PC-3 (cell line): Measurements from ENCODE around the gene PFN4. TPM values are rescaled to one million over a fixed set of nuclear protein-coding genes. Genes with fewer than 3 reads are reported as not detected.

ENCODE experiments used
- ATAC-seq: fragments of 200-7000 bp; cut with Tn5 transposase; 2 replicates; pipeline ENCODE4 v1.9.1; 2020; ENCODE audit warnings: mild to moderate bottlenecking, moderate library complexity
- BruUV-seq: library from RNA; stranded (reverse); fragments of 400-500 nt; replicated peaks from 2 replicates; lab custom pipeline; 2021; lab: Mats Ljungman, UMichigan
- CTCF ChIA-PET: fragments of 300-600 bp; sonication (Branson Sonifier 250); formaldehyde crosslinking; loops from one replicate; lab custom pipeline; 2022; ENCODE audit warnings: antibody characterized with exemption; lab: Charles Lee
- POLR2A ChIA-PET: fragments of 300-600 bp; sonication (Branson Sonifier 250); formaldehyde crosslinking; loops from one replicate; lab custom pipeline; 2022; ENCODE audit warnings: antibody characterized with exemption; ENCODE audit not compliant: unreplicated experiment; lab: Charles Lee
- DNase-seq: peaks from one replicate; pipeline ENCODE4 v3.0.0-alpha.2; 2015
- H2AFZ ChIP-seq: fragments of 300-600 bp; sonication (generic); 2 replicates; pipeline ENCODE4 v1.6.0; 2016; ENCODE audit warnings: antibody characterized with exemption, low read length
- H3F3A ChIP-seq: fragments of 300-600 bp; sonication (generic); one replicate; pipeline ENCODE4 v1.6.0; 2017; ENCODE audit warnings: antibody characterized with exemption, low read length, control low read depth, mild to moderate bottlenecking; ENCODE audit not compliant: unreplicated experiment
- H3K27ac ChIP-seq: fragments of 300-600 bp; sonication (generic); 2 replicates; pipeline ENCODE4 v1.5.1; 2016; ENCODE audit warnings: mild to moderate bottlenecking, low read length
- H3K27me3 ChIP-seq: fragments of 300-600 bp; sonication (generic); 2 replicates; pipeline ENCODE4 v1.6.1; 2016; ENCODE audit warnings: low read length, mixed read lengths
- H3K36me3 ChIP-seq: fragments of 300-600 bp; sonication (generic); 2 replicates; pipeline ENCODE4 v1.6.1; 2016; ENCODE audit warnings: low read depth, mixed run types, low read length, mixed read lengths
- H3K4me1 ChIP-seq: fragments of 300-600 bp; sonication (generic); 2 replicates; pipeline ENCODE4 v1.5.1; 2016; ENCODE audit warnings: low read length; ENCODE audit not compliant: insufficient read depth
- H3K4me2 ChIP-seq: fragments of 300-600 bp; sonication (generic); 2 replicates; pipeline ENCODE4 v1.6.0; 2016; ENCODE audit warnings: low read length
- H3K4me3 ChIP-seq: fragments of 300-600 bp; sonication (generic); 2 replicates; pipeline ENCODE4 v1.5.1; 2016; ENCODE audit warnings: mild to moderate bottlenecking, low read length, mixed read lengths
- H3K79me2 ChIP-seq: fragments of 300-600 bp; sonication (generic); 2 replicates; pipeline ENCODE4 v1.6.1; 2017; ENCODE audit warnings: low read length, mixed read lengths
- H3K9ac ChIP-seq: fragments of 300-600 bp; sonication (generic); 2 replicates; pipeline ENCODE4 v1.6.0; 2016; ENCODE audit warnings: mild to moderate bottlenecking, low read length
- H3K9me2 ChIP-seq: fragments of 300-600 bp; sonication (generic); replicated peaks from 2 replicates; pipeline ENCODE4 v1.6.1; 2016; ENCODE audit warnings: mixed run types, low read length, mixed read lengths
- H3K9me3 ChIP-seq: fragments of 300-600 bp; sonication (generic); 2 replicates; pipeline ENCODE4 v1.6.1; 2016; ENCODE audit warnings: low read length, mixed read lengths
- H4K20me1 ChIP-seq: fragments of 300-600 bp; sonication (generic); 2 replicates; pipeline ENCODE4 v1.6.1; 2016; ENCODE audit warnings: low read length, mixed read lengths
- CTCF ChIP-seq: fragments of 300-600 bp; sonication (generic); conservative IDR thresholded peaks from 2 replicates; pipeline ENCODE4 v1.5.1; 2017; ENCODE audit warnings: antibody characterized with exemption, low read depth, mild to moderate bottlenecking, low read length
- EZH2 ChIP-seq: fragments of 300-600 bp; sonication (generic); IDR thresholded peaks from one replicate; pipeline ENCODE4 v1.6.1; 2017; ENCODE audit warnings: antibody characterized with exemption, mild to moderate bottlenecking, low read length; ENCODE audit not compliant: unreplicated experiment
- EZH2phosphoT487 ChIP-seq: fragments of 300-600 bp; sonication (generic); IDR thresholded peaks from 2 replicates; pipeline ENCODE4 v1.6.1; 2018; ENCODE audit warnings: mild to moderate bottlenecking, antibody characterized with exemption, low read length, borderline replicate concordance
- intact Hi-C: fragments of 100-400 bp; cut with micrococcal nuclease; formaldehyde crosslinking; loops from 2 replicates; pipeline ENCODE4 v1.9.0; 2023
- total RNA-seq: library from RNA; depleted of rRNA; stranded (reverse); fragments of >200 nt; gene quantifications from 2 replicates; pipeline ENCODE4 v1.2.3, GENCODE V29; 2014

The PFN4 gene
- total RNA-seq, 1 experiment from 2014 or later, result 0.44 TPM

- Histone ChIP-seq H3K4me1 (peaks cover 12% of the 10 kb centered on the region; the same call in 1 of the 2 replicates), H4K20me1 (no peaks in the 10 kb centered on the region), H3K9me2 (no peaks in the 10 kb centered on the region), H3K36me3 (no peaks in the 10 kb centered on the region), H3K4me3 (no peak overlapping the region), H3F3A (no peaks in the 10 kb centered on the region), H3K27me3 (no peaks in the 10 kb centered on the region), H3K4me2 (no peak overlapping the region), H3K9ac (no peak overlapping the region), H3K9me3 (no peaks in the 10 kb centered on the region), H2AFZ (no peak overlapping the region), H3K27ac (no peak overlapping the region), H3K79me2 (0 out of 2 replicates have a peak, but pooled peaks cover 4% of the 10 kb centered on the region)
- ChIA-PET CTCF (no interaction called here), POLR2A (no interaction called here)
- no TSS peak for BruUV-seq
- no peak for ATAC-seq
- intact Hi-C loops, result no loop called here
- no peak for DNase-seq
- no peak for TF ChIP-seq EZH2
- TF ChIP-seq CTCF, result no peak
- no peak for TF ChIP-seq EZH2phosphoT487
Observed at GRCh38 chr2:24117902-24118301, 5.2 kb downstream of the PFN4 start.

GRCh38 chr2:24115057-24115456 is 8.1 kb downstream of the PFN4 start:
- Histone ChIP-seq H3K79me2 (no peaks in the 10 kb centered on the region), H3K9me3 (no peaks in the 10 kb centered on the region), H3F3A (no peaks in the 10 kb centered on the region), H3K9me2 (no peaks in the 10 kb centered on the region), H3K4me2 (no peak overlapping the region), H2AFZ (no peak overlapping the region), H3K4me3 (no peak overlapping the region), H3K27ac (no peak overlapping the region), H3K4me1 (peaks cover 18% of the 10 kb centered on the region), H3K9ac (no peak overlapping the region), H3K27me3 (no peaks in the 10 kb centered on the region), H3K36me3 (no peaks in the 10 kb centered on the region), H4K20me1 (no peaks in the 10 kb centered on the region)
- DNase-seq, result no peak
- no peak for TF ChIP-seq EZH2phosphoT487
- no peak for TF ChIP-seq CTCF
- TF ChIP-seq EZH2, result no peak
- ATAC-seq, result no peak
- intact Hi-C loops, result no loop called here
- BruUV-seq, result no TSS peak
- POLR2A ChIA-PET, result no interaction called here
- CTCF ChIA-PET, result no interaction called here

DNA sequence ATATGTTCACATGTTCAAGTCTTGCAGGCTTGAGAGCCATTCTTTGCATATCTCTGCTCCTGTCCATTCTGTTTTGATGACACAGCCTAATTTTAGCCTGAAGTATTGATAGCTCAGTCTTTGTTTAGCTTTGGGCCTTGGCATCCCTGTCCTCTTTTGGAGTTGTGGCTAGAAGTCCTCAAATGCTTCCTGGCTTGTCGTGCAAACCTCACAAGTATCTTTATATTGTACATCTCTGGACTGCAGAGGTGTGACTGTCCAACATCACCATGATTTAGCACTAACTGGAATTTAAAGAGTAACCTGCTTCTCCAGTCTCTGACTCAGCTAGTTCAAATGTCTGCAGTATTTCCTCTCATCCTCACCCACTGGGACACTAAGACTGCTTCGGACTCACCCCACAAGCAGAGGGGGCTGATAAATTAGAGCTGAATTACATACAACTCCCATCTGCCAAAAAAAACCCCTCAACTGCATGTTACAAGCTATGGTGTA is 11.7 kb downstream of the PFN4 start:
- H3K9ac ChIP-seq, result no peak overlapping the region
- H3K4me1 ChIP-seq, result peaks cover 11% of the 10 kb centered on the region
- H3K9me2 ChIP-seq, result no peaks in the 10 kb centered on the region
- DNase-seq (peak; percentile 63), ATAC-seq (peak; percentile 53)
- peak overlapping the region; percentile 10; the same call in 1 of the 2 replicates for H3K4me2 ChIP-seq
- BruUV-seq, result no TSS peak
- no peak overlapping the region for H3K4me3 ChIP-seq
- H3K9me3 ChIP-seq, result no peaks in the 10 kb centered on the region
- no peaks in the 10 kb centered on the region for H3F3A ChIP-seq
- intact Hi-C loops, result no loop called here
- H4K20me1 ChIP-seq, result no peaks in the 10 kb centered on the region
- 0 out of 2 replicates have a peak overlapping the region, but pooled peaks have one; percentile 16 for H2AFZ ChIP-seq
- H3K27me3 ChIP-seq, result no peaks in the 10 kb centered on the region
- ChIA-PET POLR2A (interaction anchor here (0.6 kb wide), 1 partner anchor 789 kb away, joined by 7 read pairs; no protein-coding TSS in a partner anchor), CTCF (interaction anchor here (0.6 kb wide), 1 partner anchor 282 kb away, joined by 3 read pairs; no protein-coding TSS in a partner anchor)
- no peak for TF ChIP-seq CTCF
- TF ChIP-seq EZH2phosphoT487, result no peak
- TF ChIP-seq EZH2, result no peak
- H3K36me3 ChIP-seq, result no peaks in the 10 kb centered on the region
- no peak overlapping the region for H3K27ac ChIP-seq
- H3K79me2 ChIP-seq, result no peaks in the 10 kb centered on the region
